ENCODE measurements around the gene VRK3.

DNA sequence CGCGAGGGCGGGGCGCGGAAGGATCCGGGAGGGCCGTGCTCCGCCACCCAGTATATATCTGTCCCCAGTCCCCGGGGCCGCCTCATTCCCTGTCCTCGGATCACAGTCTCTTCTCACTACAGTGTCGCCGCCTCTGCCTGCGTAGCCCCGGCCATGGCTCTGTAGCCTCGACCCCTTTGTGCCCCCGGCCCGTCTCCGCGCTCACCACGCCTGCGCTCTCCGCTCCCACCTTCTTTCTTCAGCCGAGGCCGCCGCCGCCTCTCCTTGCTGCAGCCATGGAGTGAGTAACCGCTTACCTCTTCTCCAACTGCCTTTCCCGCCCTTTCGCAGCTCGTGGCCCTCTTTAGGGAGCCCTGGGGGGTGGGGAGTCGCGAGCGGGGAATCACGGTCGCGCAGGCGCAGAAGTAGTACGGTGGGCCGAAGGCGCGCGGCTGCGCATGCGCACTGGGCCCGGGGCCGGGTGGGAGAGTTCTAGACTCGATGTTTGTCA, 96.0 kb downstream of the VRK3 start, which contains the start of the genes ATF5 and NUP62:
- TF ChIP-seq CTCF (IDR thresholded peaks at IDR 0.05) (no peak), EP300 (IDR thresholded peaks at IDR 0.05) (no peak), POLR2A (IDR thresholded peaks at IDR 0.05) (peak in 1 of 4 donors; percentile 19), POLR2AphosphoS5 (IDR thresholded peaks at IDR 0.05) (peak; percentile 40 to 41)

Measured in upper lobe of left lung (tissue), 4 donors.